HEK293 (cell line): ENCODE measurements around the gene E2F4.

Experiments
- CTCF ChIA-PET: fragments of 350-600 bp; formaldehyde crosslinking; extraction: SDS; loops from one replicate; lab custom pipeline; 2021; ENCODE audit warnings: antibody characterized with exemption; lab: Yijun Ruan, JAX
- POLR2A ChIA-PET: fragments of 300-600 bp; formaldehyde crosslinking; extraction: SDS; loops from one replicate; lab custom pipeline; 2020; ENCODE audit warnings: antibody characterized with exemption, inconsistent platforms; lab: Yijun Ruan, JAX
- H3K27ac ChIP-seq: fragments of 200-500 bp; sonication (Bioruptor generic); 2 replicates; pipeline ENCODE4 v1.5.1; 2014; ENCODE audit warnings: low read depth, low read length, control low read depth, inconsistent platforms; ENCODE audit errors: extremely low read depth
- H3K36me3 ChIP-seq, 2 experiments: fragments of 200-500 bp in 1 of 2; sonication (Bioruptor generic) in 1 of 2; 1 replicate in 1 of 2; 2 replicates in 1 of 2; pipeline ENCODE4 v1.5.1; 2014 to 2017; ENCODE audit warnings: inconsistent platforms in 2 of 2, low read length in 2 of 2; ENCODE audit not compliant: control insufficient read depth in 2 of 2, insufficient read depth in 1 of 2
- H3K4me1 ChIP-seq: fragments of 200-500 bp; sonication (Bioruptor generic); 2 replicates; pipeline ENCODE4 v1.5.1; 2014; ENCODE audit warnings: mild to moderate bottlenecking, low read length, inconsistent platforms; ENCODE audit not compliant: control insufficient read depth, insufficient read depth
- H3K4me3 ChIP-seq: 2 replicates; pipeline ENCODE4 v1.5.1; 2011; ENCODE audit warnings: low read depth, mild to moderate bottlenecking, control low read depth, low read length, moderate library complexity
- H3K9me3 ChIP-seq: fragments of 200-500 bp; sonication (Bioruptor generic); 2 replicates; pipeline ENCODE4 v1.5.1; 2014; ENCODE audit warnings: low read depth, low read length, inconsistent platforms; ENCODE audit not compliant: control insufficient read depth, insufficient read depth
- FEZF1 ChIP-seq: fragments of 450-650 bp; formaldehyde crosslinking; IDR thresholded peaks from 2 replicates; pipeline ENCODE4 v1.5.1; 2016; ENCODE audit warnings: missing biosample characterization, missing genetic modification characterization
- KLF7 ChIP-seq: fragments of 450-650 bp; formaldehyde crosslinking; IDR thresholded peaks from 2 replicates; pipeline ENCODE4 v1.5.1; 2016; ENCODE audit warnings: missing biosample characterization, missing genetic modification characterization, borderline replicate concordance
- KLF9 ChIP-seq: fragments of 450-650 bp; formaldehyde crosslinking; IDR thresholded peaks from 2 replicates; pipeline ENCODE4 v1.5.1; 2016; ENCODE audit warnings: missing biosample characterization, missing genetic modification characterization, low read depth
- PRDM2 ChIP-seq: fragments of 450-650 bp; formaldehyde crosslinking; IDR thresholded peaks from 2 replicates; pipeline ENCODE4 v1.5.1; 2016; ENCODE audit warnings: missing biosample characterization, missing genetic modification characterization, borderline replicate concordance
- YY1 ChIP-seq: fragments of 450-650 bp; formaldehyde crosslinking; IDR thresholded peaks from 2 replicates; pipeline ENCODE4 v1.5.1; 2018; ENCODE audit warnings: missing biosample characterization, missing genetic modification characterization
- ZBTB21 ChIP-seq: fragments of 450-650 bp; formaldehyde crosslinking; IDR thresholded peaks from 2 replicates; pipeline ENCODE4 v1.5.1; 2017; ENCODE audit warnings: missing biosample characterization, missing genetic modification characterization
- ZBTB8A ChIP-seq: fragments of 450-650 bp; formaldehyde crosslinking; IDR thresholded peaks from 2 replicates; pipeline ENCODE4 v1.5.1; 2016; ENCODE audit warnings: missing biosample characterization, missing genetic modification characterization
- ZFP37 ChIP-seq: fragments of 450-650 bp; formaldehyde crosslinking; IDR thresholded peaks from 2 replicates; pipeline ENCODE4 v1.5.1; 2016; ENCODE audit warnings: missing biosample characterization, missing genetic modification characterization
- ZNF133 ChIP-seq: fragments of 450-650 bp; formaldehyde crosslinking; IDR thresholded peaks from 2 replicates; pipeline ENCODE4 v1.5.1; 2016; ENCODE audit warnings: missing biosample characterization, missing genetic modification characterization
- ZNF169 ChIP-seq: fragments of 450-650 bp; formaldehyde crosslinking; IDR thresholded peaks from 2 replicates; pipeline ENCODE4 v1.5.1; 2016; ENCODE audit warnings: missing biosample characterization, missing genetic modification characterization
- ZNF214 ChIP-seq: fragments of 450-650 bp; formaldehyde crosslinking; IDR thresholded peaks from 2 replicates; pipeline ENCODE4 v1.5.1; 2017; ENCODE audit warnings: missing biosample characterization, mild to moderate bottlenecking, missing genetic modification characterization, borderline replicate concordance
- ZNF223 ChIP-seq: fragments of 450-650 bp; formaldehyde crosslinking; IDR thresholded peaks from 2 replicates; pipeline ENCODE4 v1.5.1; 2016; ENCODE audit warnings: missing biosample characterization, missing genetic modification characterization
- ZNF335 ChIP-seq: fragments of 450-650 bp; formaldehyde crosslinking; conservative IDR thresholded peaks from 2 replicates; pipeline ENCODE4 v1.5.1; 2016; ENCODE audit warnings: missing biosample characterization, missing genetic modification characterization
- ZNF404 ChIP-seq: fragments of 450-650 bp; formaldehyde crosslinking; IDR thresholded peaks from 2 replicates; pipeline ENCODE4 v1.5.1; 2017; ENCODE audit warnings: missing biosample characterization, missing genetic modification characterization
- ZNF544 ChIP-seq: fragments of 450-650 bp; formaldehyde crosslinking; IDR thresholded peaks from 2 replicates; pipeline ENCODE4 v1.5.0; 2017; ENCODE audit warnings: missing biosample characterization, missing genetic modification characterization
- ZNF654 ChIP-seq: fragments of 450-650 bp; formaldehyde crosslinking; IDR thresholded peaks from 2 replicates; pipeline ENCODE4 v1.5.1; 2016; ENCODE audit warnings: low read depth, missing biosample characterization, missing genetic modification characterization
- ZNF76 ChIP-seq: fragments of 450-650 bp; formaldehyde crosslinking; IDR thresholded peaks from 2 replicates; pipeline ENCODE4; 2016; ENCODE audit warnings: low read depth, missing biosample characterization, missing genetic modification characterization, borderline replicate concordance
- ZSCAN30 ChIP-seq: fragments of 450-650 bp; IDR thresholded peaks from 2 replicates; pipeline ENCODE4 v1.5.1; 2018; ENCODE audit warnings: missing biosample characterization, mild to moderate bottlenecking, missing genetic modification characterization, moderate library complexity
- TF ChIP-seq, protein P1 (sequence below): fragments of 450-650 bp; formaldehyde crosslinking; IDR thresholded peaks from 2 replicates; pipeline ENCODE4 v1.5.1; 2016; ENCODE audit warnings: missing biosample characterization, missing genetic modification characterization

E2F4 gene

GRCh38 chr16:67151431-67152097 is 40.4 kb upstream of the E2F4 start:
- peaks cover 0 to 31% of the 10 kb centered on the region in 2 experiments; a peak in 1 of 3 replicates for H3K36me3 ChIP-seq
- TF ChIP-seq KLF7 (tag by site-specific recombination) (no peak), ZNF335 (tag by site-specific recombination) (peak; percentile 22; the same call in 1 of the 2 replicates)
- H3K9me3 ChIP-seq: no peaks in the 10 kb centered on the region
- 0 out of 2 replicates have a peak, but pooled peaks cover 3% of the 10 kb centered on the region for H3K4me1 ChIP-seq
- POLR2A ChIA-PET: interaction anchor here (0.8 kb wide), 1 partner anchor 33 kb away, joined by 3 read pairs; no protein-coding TSS in a partner anchor
- CTCF ChIA-PET: interaction anchor here (0.7 to 7.4 kb wide), 6 partner anchors 10 to 256 kb away, joined by 3 to 155 read pairs (median 6); partner anchors contain the start of gene CES3
- H3K4me3 ChIP-seq: no peak overlapping the region
- H3K27ac ChIP-seq: no peak overlapping the region

DNA sequence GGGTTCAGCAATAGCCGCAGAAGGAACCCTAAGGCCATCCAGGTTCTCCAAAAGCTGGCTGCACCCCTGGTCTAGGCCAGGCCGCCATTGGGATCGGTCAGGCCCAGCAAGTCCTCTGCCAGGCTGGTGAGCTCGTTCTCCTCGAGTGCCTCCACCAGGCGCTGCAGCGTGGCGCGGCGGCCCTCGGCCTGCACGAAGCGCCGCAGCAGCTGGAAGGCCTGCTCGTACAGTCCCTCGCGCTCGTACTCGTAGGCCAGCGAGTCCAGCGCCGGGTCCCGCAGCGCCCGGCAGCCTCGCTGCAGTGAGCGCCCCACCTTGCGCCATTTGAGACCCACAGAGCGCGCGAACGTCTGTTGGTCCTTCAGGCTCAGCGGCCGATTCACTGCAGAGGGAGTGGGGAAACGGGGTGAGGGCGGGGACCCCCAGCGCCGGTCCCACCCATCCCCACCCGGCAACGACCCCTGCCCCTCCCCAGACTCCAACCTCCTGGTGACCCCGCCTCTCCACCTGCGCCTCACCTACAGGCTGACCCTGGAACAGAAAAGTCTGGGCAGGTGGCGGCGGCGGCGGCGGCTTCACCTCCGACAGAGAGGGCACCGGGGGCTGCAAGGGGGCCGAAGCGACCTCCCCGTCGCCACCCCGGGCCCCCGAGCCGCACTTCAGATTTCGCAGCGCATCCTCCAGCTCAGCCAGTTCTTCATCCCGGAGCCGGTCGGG is 37.2 kb upstream of the E2F4 start:
- TF ChIP-seq ZNF133 (tag by site-specific recombination) (peak; percentile 94), ZNF404 (tag by site-specific recombination) (no peak)
- TF ChIP-seq, all 188 proteins: peak for 1
- CTCF ChIA-PET: interaction anchor here (0.5 to 7.4 kb wide), 53 partner anchors 10 to 292 kb away, joined by 3 to 155 read pairs (median 6); partner anchors contain the start of genes CBFB, CES3, EXOC3L1 and NOL3
- POLR2A ChIA-PET: interaction anchor here (0.5 to 2.0 kb wide), 7 partner anchors 15 to 194 kb away, joined by 3 to 10 read pairs (median 4); partner anchors contain the start of genes CES3 and NOL3
- 0 out of 2 replicates have a peak, but pooled peaks cover 3% of the 10 kb centered on the region for H3K4me1 ChIP-seq
- peaks cover 0 to under 1% of the 10 kb centered on the region in 2 experiments; a peak in 1 of 3 replicates for H3K36me3 ChIP-seq
- H3K9me3 ChIP-seq: no peaks in the 10 kb centered on the region
- H3K4me3 ChIP-seq: no peak overlapping the region
- no peak overlapping the region for H3K27ac ChIP-seq

- Histone ChIP-seq H3K36me3 (no peaks in the 10 kb centered on the region), H3K4me3 (no peak overlapping the region), H3K27ac (no peak overlapping the region), H3K4me1 (0 out of 2 replicates have a peak, but pooled peaks cover 3% of the 10 kb centered on the region), H3K9me3 (no peaks in the 10 kb centered on the region)
- POLR2A ChIA-PET: interaction anchor here (0.5 to 2.0 kb wide), 6 partner anchors 15 to 195 kb away, joined by 3 to 10 read pairs (median 4); partner anchors contain the start of genes CES3 and NOL3
- CTCF ChIA-PET: interaction anchor here (0.5 to 7.4 kb wide), 60 partner anchors 10 to 293 kb away, joined by 3 to 155 read pairs (median 5); partner anchors contain the start of genes CBFB, CES3, EXOC3L1 and NOL3
- no peak for TF ChIP-seq ZNF133 (tag by site-specific recombination)
- no peak for TF ChIP-seq YY1 (tag by site-specific recombination)
- TF ChIP-seq ZFP37 (tag by site-specific recombination): no peak
- TF ChIP-seq FEZF1 (tag by site-specific recombination): no peak
- no peak for TF ChIP-seq ZBTB21 (tag by site-specific recombination)
- TF ChIP-seq, protein P1, sequence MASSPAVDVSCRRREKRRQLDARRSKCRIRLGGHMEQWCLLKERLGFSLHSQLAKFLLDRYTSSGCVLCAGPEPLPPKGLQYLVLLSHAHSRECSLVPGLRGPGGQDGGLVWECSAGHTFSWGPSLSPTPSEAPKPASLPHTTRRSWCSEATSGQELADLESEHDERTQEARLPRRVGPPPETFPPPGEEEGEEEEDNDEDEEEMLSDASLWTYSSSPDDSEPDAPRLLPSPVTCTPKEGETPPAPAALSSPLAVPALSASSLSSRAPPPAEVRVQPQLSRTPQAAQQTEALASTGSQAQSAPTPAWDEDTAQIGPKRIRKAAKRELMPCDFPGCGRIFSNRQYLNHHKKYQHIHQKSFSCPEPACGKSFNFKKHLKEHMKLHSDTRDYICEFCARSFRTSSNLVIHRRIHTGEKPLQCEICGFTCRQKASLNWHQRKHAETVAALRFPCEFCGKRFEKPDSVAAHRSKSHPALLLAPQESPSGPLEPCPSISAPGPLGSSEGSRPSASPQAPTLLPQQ (tag by site-specific recombination): peak; percentile 26; the same call in 1 of the 2 replicates
- TF ChIP-seq ZNF214 (tag by site-specific recombination): no peak
- TF ChIP-seq ZNF544 (tag by site-specific recombination): no peak
- TF ChIP-seq ZNF654: peak; percentile 15; the same call in 1 of the 2 replicates
- peak; percentile 62 for TF ChIP-seq KLF9 (tag by site-specific recombination)
- no peak for TF ChIP-seq ZNF76
- TF ChIP-seq ZNF169 (tag by site-specific recombination): no peak
- no peak for TF ChIP-seq PRDM2
- TF ChIP-seq ZNF223 (tag by site-specific recombination): no peak
- no peak for TF ChIP-seq ZBTB8A (tag by site-specific recombination)
- TF ChIP-seq ZSCAN30 (tag by site-specific recombination): peak; percentile 95
These were observed 36.4 kb upstream of the E2F4 start for GRCh38 chr16:67155295-67156142.
